Muscle layer of colon (tissue), 2 donors: ENCODE results near the gene CFAP92.
"Not testable (repeated sequence)": the region's sequence is repeated elsewhere in the genome, so short reads cannot be mapped to it uniquely, and the experiment has no call there.

ENCODE experiments used
- H3K27ac ChIP-seq: one replicate; pipeline ENCODE4 v1.7.0; 2013; ENCODE audit warnings: low read depth, mild to moderate bottlenecking, low read length, moderate library complexity
- H3K27me3 ChIP-seq, 2 donors: one replicate each; pipeline ENCODE4 v1.7.0; 2013; ENCODE audit warnings: low read length in 2 of 2, mild to moderate bottlenecking in 2 of 2; ENCODE audit not compliant: insufficient read depth in 2 of 2, control insufficient read depth in 1 of 2
- H3K36me3 ChIP-seq: one replicate; pipeline ENCODE4 v1.7.0; 2013; ENCODE audit warnings: mild to moderate bottlenecking, low read length; ENCODE audit not compliant: insufficient read depth
- H3K4me1 ChIP-seq: one replicate; pipeline ENCODE4 v1.7.0; 2013; ENCODE audit warnings: mild to moderate bottlenecking, low read length; ENCODE audit not compliant: insufficient read depth
- H3K4me3 ChIP-seq, 2 donors: one replicate each; pipeline ENCODE4 v1.7.0; 2013; ENCODE audit warnings: low read length in 2 of 2, low read depth in 1 of 2, mild to moderate bottlenecking in 1 of 2, moderate library complexity in 1 of 2
- H3K9ac ChIP-seq: one replicate; pipeline ENCODE4 v1.7.0; 2013; ENCODE audit warnings: low read length
- H3K9me3 ChIP-seq: one replicate; pipeline ENCODE4 v1.7.0; 2013; ENCODE audit warnings: mild to moderate bottlenecking, low read length
- donor health status: abdominal sarcoma.
- donor health status: Adenocarcinoma of cecum.

CFAP92 gene

GRCh38 chr3:128945041-128945877, 48.6 kb downstream of the CFAP92 start:
- no peaks in the 10 kb centered on the region for H3K27me3 ChIP-seq
- H3K4me3 ChIP-seq = no peak overlapping the region
- H3K27ac ChIP-seq = no peak overlapping the region
- no peaks in the 10 kb centered on the region for H3K4me1 ChIP-seq
- H3K9ac ChIP-seq = no peak overlapping the region
- H3K9me3 ChIP-seq = no peaks in the 10 kb centered on the region
- no peaks in the 10 kb centered on the region for H3K36me3 ChIP-seq

DNA sequence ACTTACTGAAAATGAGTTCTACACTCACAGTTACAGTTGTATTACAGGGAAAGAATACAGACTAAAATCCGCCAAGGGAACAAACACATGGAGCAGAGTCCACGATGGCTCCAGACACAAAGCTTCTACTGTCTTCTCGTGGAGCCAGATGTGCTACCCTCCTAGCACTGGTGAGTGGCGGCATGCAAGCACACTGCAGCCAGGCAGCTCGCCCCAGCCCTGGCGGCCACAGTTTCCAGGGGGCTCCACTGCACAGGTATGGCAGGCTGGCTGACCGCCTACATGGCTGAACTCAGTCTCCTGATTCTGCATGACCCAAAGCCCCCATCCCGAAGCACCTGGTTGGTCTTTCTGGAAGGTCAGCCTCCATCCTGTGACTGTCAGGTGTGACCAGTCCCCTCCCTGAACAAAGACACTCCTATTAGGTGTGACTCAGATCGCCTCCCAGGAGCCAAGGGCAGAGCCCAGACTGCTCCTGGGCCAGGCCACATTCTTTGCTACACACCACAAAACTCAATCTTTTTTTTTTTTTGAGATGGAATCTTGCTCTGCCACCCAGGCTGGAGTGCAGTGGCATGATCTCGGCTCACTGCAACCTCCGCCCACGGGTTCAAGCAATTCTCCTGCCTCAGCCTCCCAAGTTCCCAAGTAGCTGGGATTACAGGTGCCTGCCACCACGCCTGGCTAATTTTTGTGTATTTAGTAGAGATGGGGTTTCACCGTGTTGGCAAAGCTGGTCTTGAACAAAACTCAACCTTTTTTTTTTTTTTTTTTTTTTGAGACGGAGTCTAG, 51.5 kb downstream of the CFAP92 start:
- H3K27me3 ChIP-seq = no peaks in the 10 kb centered on the region

DNA sequence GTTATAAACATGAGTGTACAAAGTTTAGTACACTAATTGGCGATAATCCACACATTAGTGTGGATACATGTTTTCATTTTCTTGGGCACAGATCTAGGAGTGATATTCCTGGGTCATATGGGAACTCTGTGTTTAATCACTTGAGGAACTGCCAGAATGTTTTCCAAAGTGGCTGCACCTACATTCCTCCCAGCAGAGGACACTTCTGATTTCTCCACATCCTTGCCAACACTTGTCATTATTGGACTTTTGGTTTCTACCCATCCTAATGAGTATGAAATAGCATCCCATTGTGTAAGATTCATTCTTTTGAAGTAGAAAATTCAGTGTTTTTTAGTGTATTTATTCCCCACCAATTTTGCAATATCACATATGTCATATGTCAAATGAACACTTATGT, 53.6 kb downstream of the CFAP92 start:
- no peak overlapping the region for H3K9ac ChIP-seq
- no peak overlapping the region for H3K27ac ChIP-seq
- H3K27me3 ChIP-seq = no peaks in the 10 kb centered on the region
- no peaks in the 10 kb centered on the region for H3K36me3 ChIP-seq
- H3K4me1 ChIP-seq = no peaks in the 10 kb centered on the region
- H3K9me3 ChIP-seq = no peaks in the 10 kb centered on the region
- H3K4me3 ChIP-seq = no peak overlapping the region

More for the DNA sequence above, 51.5 kb downstream of the CFAP92 start:
- Histone ChIP-seq H3K36me3 (no peaks in the 10 kb centered on the region), H3K4me3 (no peak overlapping the region), H3K9ac (no peak overlapping the region), H3K27ac (no peak overlapping the region), H3K4me1 (no peaks in the 10 kb centered on the region), H3K9me3 (no peaks in the 10 kb centered on the region)

- Histone ChIP-seq H3K27me3 (no peaks in the 10 kb centered on the region), H3K9me3 (no peaks in the 10 kb centered on the region), H3K27ac (no peak overlapping the region), H3K9ac (no peak overlapping the region), H3K36me3 (no peaks in the 10 kb centered on the region), H3K4me3 (no peak overlapping the region), H3K4me1 (no peaks in the 10 kb centered on the region)
Observed at GRCh38 chr3:128936341-128936740, 57.5 kb downstream of the CFAP92 start.

- Histone ChIP-seq H3K4me1 (no peaks in the 10 kb centered on the region), H3K9me3 (no peaks in the 10 kb centered on the region), H3K36me3 (no peaks in the 10 kb centered on the region), H3K9ac (no peak overlapping the region), H3K27ac (no peak overlapping the region), H3K4me3 (no peak overlapping the region), H3K27me3 (no peaks in the 10 kb centered on the region)
Observed at GRCh38 chr3:128935922-128936321, 58.0 kb downstream of the CFAP92 start.

GRCh38 chr3:128933922-128934253, 60.0 kb downstream of the CFAP92 start:
- no peaks in the 10 kb centered on the region for H3K9me3 ChIP-seq
- H3K4me1 ChIP-seq = no peaks in the 10 kb centered on the region
- H3K27ac ChIP-seq = no peak overlapping the region
- no peak overlapping the region for H3K4me3 ChIP-seq
- H3K27me3 ChIP-seq = no peaks in the 10 kb centered on the region
- no peak overlapping the region for H3K9ac ChIP-seq
- H3K36me3 ChIP-seq = no peaks in the 10 kb centered on the region

DNA sequence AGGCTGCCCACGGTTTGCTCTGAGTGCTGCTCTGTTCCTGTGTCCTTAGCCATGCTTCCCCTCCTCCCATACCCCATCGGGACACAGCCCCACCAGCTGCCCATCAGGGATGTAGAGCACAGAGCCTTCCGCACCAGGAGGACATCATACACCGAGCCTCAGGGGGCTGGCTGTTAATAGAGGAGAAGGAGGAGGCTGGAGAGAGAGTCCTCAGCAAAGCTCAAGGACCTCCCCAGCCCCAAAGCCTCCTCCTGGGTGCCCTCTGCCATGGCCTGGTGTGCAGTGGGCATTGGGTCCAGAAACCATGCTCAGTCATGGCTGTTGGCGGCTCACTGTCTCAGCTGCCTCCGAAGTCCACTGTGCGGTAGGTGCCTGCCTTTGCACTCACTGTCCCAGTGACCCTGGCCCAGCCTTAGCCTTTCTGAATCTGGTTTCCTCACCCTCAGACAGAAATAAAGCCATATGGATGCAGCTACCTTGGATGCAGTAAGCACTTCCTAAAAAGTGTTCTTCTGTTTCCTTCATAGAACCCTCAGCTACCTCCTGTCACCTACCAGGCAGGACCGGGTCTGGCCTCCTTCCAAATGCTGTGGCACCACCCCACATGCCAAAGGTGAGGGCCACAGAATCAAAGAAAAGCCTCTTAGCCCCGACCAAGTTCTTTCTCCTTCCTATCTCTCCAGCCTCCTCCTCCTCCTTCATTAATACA, 60.5 kb downstream of the CFAP92 start:
- Histone ChIP-seq H3K27me3 (no peaks in the 10 kb centered on the region), H3K9ac (no peak overlapping the region), H3K4me3 (no peak overlapping the region), H3K9me3 (no peaks in the 10 kb centered on the region), H3K4me1 (no peaks in the 10 kb centered on the region), H3K27ac (no peak overlapping the region), H3K36me3 (no peaks in the 10 kb centered on the region)

DNA sequence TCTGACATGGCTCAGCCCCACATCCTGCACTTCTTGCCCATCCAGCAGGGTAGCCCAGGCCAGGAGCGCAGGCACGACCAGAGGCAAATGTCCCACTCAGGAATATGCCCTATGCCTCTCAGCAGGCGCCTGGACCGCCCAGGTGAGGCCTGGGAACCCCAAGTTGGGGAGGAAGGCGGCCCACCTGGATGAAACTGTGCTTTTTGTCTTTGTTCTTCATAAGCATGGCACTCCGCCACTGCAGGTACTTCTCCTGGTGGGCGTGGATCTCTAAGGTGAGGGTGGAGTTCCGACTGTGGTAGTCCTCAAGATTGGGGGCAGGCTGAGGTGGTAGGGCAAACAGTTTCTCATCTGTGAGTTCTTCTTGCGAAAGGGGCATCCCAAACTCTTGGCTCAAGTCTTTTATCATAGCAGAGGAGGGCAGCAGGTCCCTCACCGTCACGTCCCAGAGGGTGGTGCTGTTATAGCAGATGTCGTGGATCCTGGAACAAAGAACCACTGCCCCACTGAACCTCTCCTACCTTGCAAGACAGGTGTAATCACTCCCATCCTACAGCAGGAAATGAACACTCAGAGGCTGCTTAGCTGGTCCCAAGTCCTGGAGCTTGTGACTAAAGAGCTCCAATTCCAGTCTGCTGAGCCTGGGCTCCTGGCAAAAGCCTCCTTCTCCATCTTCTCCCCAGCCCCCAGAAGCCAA, 61.2 kb downstream of the CFAP92 start:
- Histone ChIP-seq H3K27ac (no peak overlapping the region), H3K4me1 (no peaks in the 10 kb centered on the region), H3K27me3 (no peaks in the 10 kb centered on the region), H3K9me3 (no peaks in the 10 kb centered on the region), H3K36me3 (no peaks in the 10 kb centered on the region), H3K9ac (no peak overlapping the region), H3K4me3 (no peak overlapping the region)

DNA sequence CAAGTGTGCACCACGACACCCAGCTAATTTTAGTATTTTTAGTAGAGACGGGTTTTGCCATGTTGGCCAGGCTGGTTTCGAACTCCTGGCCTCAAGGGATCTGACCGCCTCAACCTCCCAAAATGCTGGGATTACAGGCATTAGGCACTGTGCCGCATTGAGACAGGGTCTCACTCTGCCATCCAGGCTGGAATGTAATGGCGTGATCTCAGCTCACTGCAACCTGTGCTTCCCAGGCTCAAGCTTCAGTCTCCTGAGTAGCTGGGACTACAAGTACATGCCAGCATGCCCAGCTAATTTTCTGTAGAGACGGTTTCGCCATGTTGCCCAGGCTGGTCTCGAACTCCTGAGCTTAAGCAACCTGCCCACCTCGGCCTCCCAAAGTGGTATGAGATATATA, 62.8 kb downstream of the CFAP92 start:
- Histone ChIP-seq H3K9ac (no peak overlapping the region), H3K4me1 (no peaks in the 10 kb centered on the region), H3K9me3 (no peaks in the 10 kb centered on the region), H3K27me3 (no peaks in the 10 kb centered on the region), H3K4me3 (no peak overlapping the region), H3K36me3 (no peaks in the 10 kb centered on the region), H3K27ac (no peak overlapping the region)

DNA sequence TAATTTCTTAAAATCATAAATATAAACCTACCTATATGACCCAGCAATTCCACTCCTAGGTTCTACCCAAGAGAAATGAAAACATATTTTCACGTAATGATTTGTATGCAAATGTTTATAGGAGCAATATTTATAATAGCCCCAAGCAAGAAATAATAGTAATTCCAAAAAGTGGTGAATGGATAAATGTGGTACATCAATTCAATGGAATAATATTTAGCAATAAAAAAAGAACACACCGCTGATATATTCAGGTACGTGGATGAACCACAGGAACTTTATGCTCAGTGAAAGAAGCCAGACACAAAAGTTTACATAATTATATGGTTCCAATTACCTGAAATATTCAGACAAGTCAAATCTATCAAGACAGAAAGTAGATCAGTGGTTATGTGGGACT, 64.5 kb downstream of the CFAP92 start:
- Histone ChIP-seq H3K27ac (no peak overlapping the region), H3K27me3 (no peaks in the 10 kb centered on the region), H3K4me3 (no peak overlapping the region), H3K9me3 (no peaks in the 10 kb centered on the region), H3K4me1 (no peaks in the 10 kb centered on the region), H3K9ac (no peak overlapping the region), H3K36me3 (no peaks in the 10 kb centered on the region)

DNA sequence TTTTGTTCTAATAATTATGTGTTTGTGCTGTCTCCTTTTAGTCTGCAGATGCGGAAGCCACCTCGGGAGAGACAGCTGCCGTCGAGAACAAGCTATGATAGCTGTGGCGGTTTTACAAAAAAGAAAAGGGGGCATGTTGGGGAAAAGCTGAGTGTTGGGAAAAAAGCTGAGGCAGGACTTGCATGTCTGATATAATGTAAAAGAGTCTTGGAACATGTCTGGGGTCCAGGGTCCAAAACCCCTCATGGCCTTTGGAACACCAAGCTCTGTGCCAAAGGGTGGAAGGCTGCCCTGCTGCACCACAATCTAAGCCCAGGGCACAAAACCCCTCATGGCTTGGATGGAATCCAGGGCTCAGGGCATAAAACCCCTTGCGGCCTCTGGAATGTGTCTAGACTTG, 69.9 kb downstream of the CFAP92 start:
- not testable (repeated sequence) for H3K4me3 ChIP-seq, H3K36me3 ChIP-seq, H3K27me3 ChIP-seq, H3K27ac ChIP-seq, H3K9ac ChIP-seq, H3K9me3 ChIP-seq, H3K4me1 ChIP-seq
